Bronchial epithelial cell (primary cell): Measurements from ENCODE around the gene CSHL1. TPM values are rescaled to one million over a fixed set of nuclear protein-coding genes. Genes with fewer than 3 reads are reported as not detected.

Experiments used
- DNase-seq: peaks from one replicate; pipeline ENCODE4 v3.0.0-alpha.2; 2010; ENCODE audit warnings: low read depth
- FAIRE-seq: peaks from 2 replicates; lab custom pipeline; 2011; peaks lifted over from hg19 to GRCh38; lab: Jason Lieb, UNC
- H3K27me3 ChIP-seq: 2 replicates; pipeline ENCODE4 v1.5.1; 2011; ENCODE audit warnings: low read length; ENCODE audit not compliant: control insufficient read depth, insufficient read depth
- H3K36me3 ChIP-seq: 2 replicates; pipeline ENCODE4 v1.5.1; 2011; ENCODE audit warnings: low read length; ENCODE audit not compliant: control insufficient read depth, insufficient read depth
- H3K4me3 ChIP-seq: 2 replicates; pipeline ENCODE4 v1.5.1; 2011; ENCODE audit warnings: mild to moderate bottlenecking, low read depth, low read length, control low read depth
- total RNA-seq: library from RNA; depleted of rRNA; stranded (reverse); fragments of >200 nt; gene quantifications from 2 replicates; pipeline ENCODE4 v1.2.1, GENCODE V29; 2014
- TF ChIP-seq, protein P1 (sequence below): IDR thresholded peaks from 2 replicates; pipeline ENCODE4 v1.5.1; 2011; ENCODE audit warnings: mild to moderate bottlenecking, moderate library complexity, low read length, control low read depth, inconsistent platforms; ENCODE audit not compliant: insufficient read depth, severe bottlenecking

CSHL1 gene
- total RNA-seq: not detected in 2 replicates

DNA sequence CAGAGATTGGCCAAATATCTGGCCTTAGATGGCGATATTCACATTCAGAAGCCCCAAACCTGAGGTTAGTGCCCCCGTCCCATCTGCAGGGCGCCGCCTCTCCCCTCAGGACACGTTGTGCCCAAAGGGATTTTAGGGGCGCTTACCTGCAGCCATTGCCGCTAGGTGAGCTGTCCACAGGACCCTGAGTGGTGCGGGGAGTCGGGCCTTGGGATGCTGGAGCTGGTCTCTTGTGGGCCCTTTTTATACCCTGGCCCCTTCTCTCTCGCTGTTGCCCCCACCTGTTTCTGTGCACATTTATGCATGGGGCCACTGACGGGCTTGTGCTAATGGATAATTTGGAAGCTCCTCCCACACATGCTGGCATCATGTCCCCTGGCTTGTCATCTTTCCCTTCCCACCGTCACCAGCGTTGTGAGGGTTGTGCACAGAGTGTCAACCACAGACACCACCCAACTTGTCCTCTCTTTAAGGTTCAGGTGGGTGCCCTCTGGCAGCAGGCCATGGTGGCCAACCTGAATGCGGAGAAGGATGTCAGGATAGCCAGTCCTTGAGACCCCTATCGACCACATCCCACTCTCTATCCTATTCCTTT lies at the start of gene CSHL1:
Gene CSHL1, minus strand, starts transcription at position 218 of the 595 bp plus-strand sequence. Its CDS starts 62 bp downstream, at position 156.
- DNase-seq: no peak

DNA sequence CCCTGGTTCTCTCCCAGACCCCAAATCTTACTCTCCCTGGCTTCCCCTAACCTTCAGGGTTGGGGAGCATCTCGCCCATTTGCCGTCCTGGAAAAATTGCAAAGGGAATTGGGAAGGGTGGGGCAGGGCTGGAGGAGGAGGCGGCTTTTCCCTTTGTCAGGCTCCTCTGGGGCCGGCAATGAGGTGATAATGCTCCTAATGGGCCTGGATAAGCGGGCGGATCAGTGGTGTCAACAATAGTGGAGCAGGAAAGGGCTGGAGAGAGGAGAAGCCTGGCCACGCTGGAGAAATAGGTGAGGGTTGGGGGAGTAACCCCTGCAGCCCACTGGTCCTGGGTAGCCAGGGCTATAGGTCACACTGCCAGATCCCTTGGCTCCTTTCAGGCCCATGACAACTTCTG lies 49.4 kb upstream of the CSHL1 start:
- no peak for FAIRE-seq
- Histone ChIP-seq H3K4me3 (no peak overlapping the region), H3K36me3 (no peaks in the 10 kb centered on the region), H3K27me3 (no peaks in the 10 kb centered on the region)
- no peak for DNase-seq
- TF ChIP-seq, protein P1, sequence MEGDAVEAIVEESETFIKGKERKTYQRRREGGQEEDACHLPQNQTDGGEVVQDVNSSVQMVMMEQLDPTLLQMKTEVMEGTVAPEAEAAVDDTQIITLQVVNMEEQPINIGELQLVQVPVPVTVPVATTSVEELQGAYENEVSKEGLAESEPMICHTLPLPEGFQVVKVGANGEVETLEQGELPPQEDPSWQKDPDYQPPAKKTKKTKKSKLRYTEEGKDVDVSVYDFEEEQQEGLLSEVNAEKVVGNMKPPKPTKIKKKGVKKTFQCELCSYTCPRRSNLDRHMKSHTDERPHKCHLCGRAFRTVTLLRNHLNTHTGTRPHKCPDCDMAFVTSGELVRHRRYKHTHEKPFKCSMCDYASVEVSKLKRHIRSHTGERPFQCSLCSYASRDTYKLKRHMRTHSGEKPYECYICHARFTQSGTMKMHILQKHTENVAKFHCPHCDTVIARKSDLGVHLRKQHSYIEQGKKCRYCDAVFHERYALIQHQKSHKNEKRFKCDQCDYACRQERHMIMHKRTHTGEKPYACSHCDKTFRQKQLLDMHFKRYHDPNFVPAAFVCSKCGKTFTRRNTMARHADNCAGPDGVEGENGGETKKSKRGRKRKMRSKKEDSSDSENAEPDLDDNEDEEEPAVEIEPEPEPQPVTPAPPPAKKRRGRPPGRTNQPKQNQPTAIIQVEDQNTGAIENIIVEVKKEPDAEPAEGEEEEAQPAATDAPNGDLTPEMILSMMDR: no peak

More for the DNA sequence above, at the start of gene CSHL1:
- Histone ChIP-seq H3K27me3 (peaks cover 6% of the 10 kb centered on the region), H3K36me3 (no peaks in the 10 kb centered on the region), H3K4me3 (no peak within 1 kb of the TSS)
- FAIRE-seq: no peak
- TF ChIP-seq, protein P1: no peak

DNA sequence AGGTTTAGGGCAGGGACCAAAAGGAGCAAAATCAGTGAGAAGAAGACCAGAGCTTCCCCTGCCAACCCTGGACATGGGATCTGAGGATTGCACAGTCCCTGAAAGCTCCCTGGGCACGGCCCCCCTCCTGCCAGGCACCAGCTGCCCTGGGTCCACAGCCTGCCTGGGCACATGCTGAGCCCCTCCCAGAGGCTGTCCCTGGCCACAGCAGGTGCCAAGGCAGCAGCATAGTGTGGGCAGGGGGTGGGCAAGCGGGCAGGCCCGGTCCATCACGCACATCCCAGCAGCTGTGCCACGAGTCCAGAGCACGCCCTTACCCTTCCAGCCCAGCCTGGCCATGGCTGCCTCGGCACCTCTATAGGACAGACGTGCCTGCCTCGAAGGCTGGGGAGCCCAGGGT lies 48.9 kb upstream of the CSHL1 start:
- Histone ChIP-seq H3K27me3 (no peaks in the 10 kb centered on the region), H3K36me3 (no peaks in the 10 kb centered on the region), H3K4me3 (no peak overlapping the region)
- no peak for FAIRE-seq
- TF ChIP-seq, protein P1: no peak
- DNase-seq: no peak

DNA sequence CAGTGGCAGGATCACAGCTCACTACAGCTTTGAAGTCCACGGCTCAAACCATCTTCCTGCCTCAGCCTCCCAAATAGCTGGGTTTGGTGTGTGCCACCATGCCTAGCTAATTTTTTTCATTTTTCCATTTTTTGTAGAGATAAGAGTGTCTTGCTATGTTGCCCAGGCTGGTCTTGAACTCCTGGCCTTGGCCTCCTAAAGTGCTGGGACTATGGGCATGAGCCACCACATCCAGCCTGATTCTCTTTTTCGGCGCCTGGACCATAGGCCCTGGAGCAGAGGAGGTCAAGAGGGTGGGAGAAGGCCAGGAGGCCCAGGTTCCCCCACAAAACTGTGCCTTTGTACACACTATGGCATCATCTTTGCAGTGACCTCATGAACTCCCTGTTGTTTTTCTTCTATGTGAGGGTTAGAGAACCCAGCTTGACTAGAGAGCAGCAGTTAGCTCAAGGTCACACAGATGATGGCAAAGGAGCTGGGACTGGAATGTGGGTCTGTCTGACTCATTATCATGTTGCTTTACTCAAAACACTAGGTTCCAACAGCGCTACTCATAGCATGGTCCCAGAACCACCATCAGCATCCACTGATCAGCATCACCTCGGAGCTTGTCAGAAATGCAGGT lies 45.4 kb upstream of the CSHL1 start:
- FAIRE-seq (no peak), DNase-seq (no peak)
- TF ChIP-seq, protein P1: no peak
- Histone ChIP-seq H3K36me3 (no peaks in the 10 kb centered on the region), H3K27me3 (no peaks in the 10 kb centered on the region), H3K4me3 (no peak overlapping the region)

GRCh38 chr17:63955791-63956190 lies 44.7 kb upstream of the CSHL1 start:
- FAIRE-seq (no peak), DNase-seq (no peak)
- no peak overlapping the region for H3K4me3 ChIP-seq
- TF ChIP-seq, protein P1: no peak
- no peaks in the 10 kb centered on the region for H3K27me3 ChIP-seq
- no peaks in the 10 kb centered on the region for H3K36me3 ChIP-seq
